Keratinocyte (primary cell): Measurements from ENCODE around the gene KHSRP. TPM values are rescaled to one million over a fixed set of nuclear protein-coding genes. Genes with fewer than 3 reads are reported as not detected.

Experiments
- DNase-seq: peaks from one replicate; pipeline ENCODE4 v3.0.0-alpha.2; 2011; ENCODE audit warnings: low read depth, missing footprints, low spot score
- FAIRE-seq: peaks from 2 replicates; lab custom pipeline; 2011; peaks lifted over from hg19 to GRCh38; lab: Jason Lieb, UNC
- H2AFZ ChIP-seq: 2 replicates; pipeline ENCODE4 v1.6.0; 2012; ENCODE audit warnings: low read length, control low read depth, inconsistent platforms; ENCODE audit not compliant: control insufficient read depth
- H3K27ac ChIP-seq: 2 replicates; pipeline ENCODE4 v1.5.1; 2011; ENCODE audit warnings: low read length; ENCODE audit not compliant: control insufficient read depth, insufficient read depth
- H3K27me3 ChIP-seq: 3 replicates; pipeline ENCODE4 v1.6.0; 2011; ENCODE audit warnings: low read length; ENCODE audit not compliant: control insufficient read depth, insufficient read depth; ENCODE audit errors: extremely low read depth
- H3K36me3 ChIP-seq, 2 experiments: 2 replicates in 1 of 2; 3 replicates in 1 of 2; pipeline ENCODE4 v1.5.1; 2011; ENCODE audit warnings: low read length in 2 of 2, mild to moderate bottlenecking in 1 of 2; ENCODE audit not compliant: control insufficient read depth in 2 of 2, insufficient read depth in 2 of 2; ENCODE audit errors: extremely low read depth in 1 of 2
- H3K4me1 ChIP-seq: 3 replicates; pipeline ENCODE4 v1.5.1; 2011; ENCODE audit warnings: low read length; ENCODE audit not compliant: control insufficient read depth, insufficient read depth; ENCODE audit errors: extremely low read depth
- H3K4me2 ChIP-seq: 3 replicates; pipeline ENCODE4 v1.6.0; 2011; ENCODE audit warnings: low read depth, low read length; ENCODE audit not compliant: control insufficient read depth, insufficient read depth; ENCODE audit errors: extremely low read depth
- H3K4me3 ChIP-seq, 3 experiments: fragments of 200-600 bp in 1 of 3; sonication (generic) in 1 of 3; 2 replicates in 2 of 3; 3 replicates in 1 of 3; pipeline ENCODE4 v1.5.1; 2011 to 2016; ENCODE audit warnings: low read length in 3 of 3, mild to moderate bottlenecking in 3 of 3, control low read depth in 2 of 3, inconsistent platforms in 1 of 3, low read depth in 1 of 3, mixed read lengths in 1 of 3, mixed run types in 1 of 3, moderate library complexity in 1 of 3; ENCODE audit not compliant: control insufficient read depth in 2 of 3, insufficient read depth in 2 of 3; ENCODE audit errors: extremely low read depth in 1 of 3
- H3K79me2 ChIP-seq: 2 replicates; pipeline ENCODE4 v1.6.0; 2012; ENCODE audit warnings: low read length; ENCODE audit not compliant: control insufficient read depth, insufficient read depth
- H3K9ac ChIP-seq: 3 replicates; pipeline ENCODE4 v1.6.0; 2011; ENCODE audit warnings: low read length; ENCODE audit not compliant: control insufficient read depth, insufficient read depth; ENCODE audit errors: extremely low read depth
- H3K9me1 ChIP-seq: 3 replicates; pipeline ENCODE4 v1.6.0; 2011; ENCODE audit warnings: low read length; ENCODE audit not compliant: control insufficient read depth, insufficient read depth; ENCODE audit errors: extremely low read depth
- H3K9me3 ChIP-seq: 2 replicates; pipeline ENCODE4 v1.5.1; 2012; ENCODE audit warnings: low read depth, low read length; ENCODE audit not compliant: control insufficient read depth
- H4K20me1 ChIP-seq: 3 replicates; pipeline ENCODE4 v1.6.0; 2011; ENCODE audit warnings: low read length; ENCODE audit not compliant: control insufficient read depth, insufficient read depth; ENCODE audit errors: extremely low read depth
- CTCF ChIP-seq, 3 experiments: IDR thresholded peaks in 1 of 3; conservative IDR thresholded peaks in 1 of 3; optimal IDR thresholded peaks in 1 of 3; 2 replicates in 2 of 3; 3 replicates in 1 of 3; pipeline versions ENCODE3 to v1.5.1; 2011; ENCODE audit warnings: low read length in 3 of 3, mild to moderate bottlenecking in 3 of 3, moderate library complexity in 2 of 3, control low read depth in 1 of 3, inconsistent platforms in 1 of 3; ENCODE audit not compliant: insufficient read depth in 2 of 3; ENCODE audit errors: extremely low read depth in 1 of 3
- EZH2 ChIP-seq: IDR thresholded peaks from one replicate; pipeline ENCODE4 v1.6.1; 2012; ENCODE audit warnings: inconsistent platforms, mild to moderate bottlenecking, low read length, moderate library complexity
- dilution Hi-C: fragments of 300-500 bp; cut with MboI; formaldehyde crosslinking; loops from one replicate; pipeline ENCODE4 v1.7.0; 2020; ENCODE audit warnings: low sequenced_read_pairs; ENCODE audit not compliant: extremely low pct_ligation_motif_present
- polyA plus RNA-seq, 5 experiments: library from polyadenylated mRNA; depleted of rRNA in 3 of 5; stranded (reverse) in 3 of 5; stranded (forward) in 1 of 5; unstranded in 1 of 5; fragments of >200 nt; gene quantifications; 1 replicate in 1 of 5; 2 replicates in 3 of 5; 3 replicates in 1 of 5; pipeline versions ENCODE4 v1.2.1 to v1.2.3, GENCODE V29; 2011 to 2012; ENCODE audit warnings: missing spikeins in 2 of 5, low read depth in 1 of 5, low replicate concordance in 1 of 5

The KHSRP gene
- polyA plus RNA-seq, 1 donor (not counting 4 experiments of a cell fraction or from before 2014, with no cell fraction given) = 56.6 TPM

GRCh38 chr19:6452899-6453298 lies 28.3 kb upstream of the KHSRP start:
- Histone ChIP-seq H3K4me1 (no peaks in the 10 kb centered on the region), H3K9ac (no peak overlapping the region), H3K9me1 (no peaks in the 10 kb centered on the region), H3K79me2 (no peaks in the 10 kb centered on the region), H3K36me3 (peaks cover 6 to 13% of the 10 kb centered on the region in 2 experiments), H3K27ac (no peak overlapping the region), H2AFZ (no peak overlapping the region), H3K9me3 (peaks cover 6% of the 10 kb centered on the region), H3K4me3 (no peak overlapping the region), H3K4me2 (no peak overlapping the region), H4K20me1 (no peaks in the 10 kb centered on the region), H3K27me3 (no peaks in the 10 kb centered on the region)
- dilution Hi-C loops = no loop called here
- no peak for TF ChIP-seq EZH2
- no peak for TF ChIP-seq CTCF (optimal IDR thresholded peaks at IDR 0.05 in 1 of 3, IDR thresholded peaks at IDR 0.05 in 1 of 3, conservative IDR thresholded peaks at IDR 0.05 in 1 of 3; ENCODE audit: extremely low read depth in 1 of 3, insufficient read depth in 2 of 3, low read length in 3 of 3)
- FAIRE-seq (no peak), DNase-seq (no peak)

DNA sequence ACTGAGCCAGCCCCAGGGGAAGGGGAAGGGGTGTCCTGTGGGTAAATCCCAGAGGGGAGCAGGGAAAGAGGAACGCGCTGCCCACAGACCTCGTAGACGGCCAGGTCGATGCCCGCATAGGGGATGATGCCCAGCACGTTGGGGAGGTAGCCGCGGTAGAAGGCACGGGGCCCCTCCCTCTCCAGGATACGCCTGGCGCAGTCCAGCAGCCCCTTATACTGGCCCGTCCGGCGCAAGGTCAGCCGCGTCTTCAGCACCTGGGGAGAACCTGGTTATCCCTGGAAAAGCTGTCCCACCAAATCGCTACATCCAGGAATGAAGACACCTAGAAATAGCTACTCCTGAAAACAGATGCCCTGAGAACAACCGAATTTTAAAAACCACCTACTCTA lies 27.6 kb upstream of the KHSRP start:
- DNase-seq = no peak
- Histone ChIP-seq H3K79me2 (no peaks in the 10 kb centered on the region), H3K4me2 (no peak overlapping the region), H3K36me3 (peaks cover 4 to 13% of the 10 kb centered on the region in 2 experiments), H3K4me3 (no peak overlapping the region), H3K9me3 (peaks cover 6% of the 10 kb centered on the region), H2AFZ (no peak overlapping the region), H3K4me1 (no peaks in the 10 kb centered on the region), H3K9ac (no peak overlapping the region), H3K27me3 (no peaks in the 10 kb centered on the region), H3K27ac (no peak overlapping the region), H4K20me1 (no peaks in the 10 kb centered on the region), H3K9me1 (no peaks in the 10 kb centered on the region)
- FAIRE-seq = no peak
- dilution Hi-C loops = no loop called here
- TF ChIP-seq EZH2 (no peak), CTCF (optimal IDR thresholded peaks at IDR 0.05 in 1 of 3, IDR thresholded peaks at IDR 0.05 in 1 of 3, conservative IDR thresholded peaks at IDR 0.05 in 1 of 3; ENCODE audit: extremely low read depth in 1 of 3, insufficient read depth in 2 of 3, low read length in 3 of 3) (no peak)
